NCI-H1694 (cell line): ENCODE results near the gene DPM2.

ENCODE experiments used
- DNase-seq: peaks from one replicate; lab custom pipeline; 2025; lab: John Stamatoyannopoulos, UW

Gene DPM2

DNA sequence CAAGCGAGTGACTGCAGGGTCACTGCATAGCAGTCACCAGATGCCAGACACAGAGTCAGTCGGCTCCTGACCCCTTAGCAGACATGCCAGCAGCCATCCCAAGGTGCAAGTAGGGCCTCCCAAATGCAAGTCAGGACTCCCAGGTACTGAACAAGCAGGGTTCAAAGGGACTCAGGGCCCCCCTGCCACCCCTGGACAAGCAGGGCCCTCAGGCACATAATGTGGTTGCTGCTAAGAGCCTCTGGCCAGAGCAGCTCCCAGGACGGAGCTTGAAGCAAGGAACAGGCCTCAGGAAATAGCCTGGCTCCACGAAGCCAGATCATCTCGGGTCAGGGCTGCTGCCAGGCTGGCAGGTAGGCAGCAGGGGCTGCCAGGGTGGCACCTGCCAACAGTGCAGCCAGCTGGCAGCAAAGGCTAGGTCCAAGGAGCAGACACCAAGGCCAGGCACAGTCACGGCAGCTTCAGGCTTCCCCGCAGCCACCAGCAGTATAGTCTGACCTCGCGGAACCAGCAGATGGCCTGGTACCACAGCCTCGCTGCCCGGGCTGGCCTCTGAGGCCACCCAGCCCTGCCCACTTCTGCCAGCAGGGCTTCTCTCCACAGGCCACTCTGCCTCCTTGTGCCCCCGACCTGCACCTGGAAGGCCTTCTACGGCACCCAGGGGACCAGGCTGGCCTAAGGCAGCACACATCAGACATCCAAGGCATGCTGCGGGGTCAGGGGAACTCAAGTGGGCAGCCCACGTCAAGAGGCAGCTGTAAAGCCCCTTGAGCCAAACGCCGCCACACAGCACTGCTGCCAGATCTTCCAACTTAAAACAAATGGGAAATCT is 35.7 kb upstream of the DPM2 start:
- DNase-seq, result no peak

DNA sequence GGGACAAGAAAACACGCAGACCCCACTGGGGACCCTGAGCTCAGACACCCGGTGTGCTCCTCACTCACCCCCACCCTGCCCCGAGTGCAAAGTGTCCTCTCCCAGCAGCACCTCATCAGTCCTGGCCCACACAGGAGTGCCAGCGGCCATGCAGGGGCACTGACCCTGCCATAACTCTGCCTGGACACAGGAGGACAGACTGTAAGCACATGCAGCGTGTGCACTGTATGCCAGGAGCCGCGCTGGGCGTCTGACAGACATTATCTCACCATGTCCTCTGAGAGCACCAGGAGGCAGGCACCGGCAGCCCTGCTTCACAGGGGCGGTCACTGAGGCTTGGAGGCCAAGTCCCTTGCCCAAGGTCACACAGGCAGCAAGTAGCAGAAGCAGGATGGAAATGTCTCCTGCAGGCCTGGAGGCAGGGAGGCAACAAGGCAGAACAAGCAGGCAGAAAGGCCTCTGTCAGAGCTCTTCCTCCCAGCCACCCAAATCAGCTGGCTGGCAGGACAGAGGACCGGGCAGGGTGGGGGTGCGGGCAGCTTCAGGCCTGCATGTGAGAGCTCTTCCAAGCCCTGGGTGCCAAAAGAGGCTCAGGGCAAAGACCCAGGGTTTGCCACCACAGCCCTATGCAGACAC is 34.7 kb upstream of the DPM2 start:
- no peak for DNase-seq

DNA sequence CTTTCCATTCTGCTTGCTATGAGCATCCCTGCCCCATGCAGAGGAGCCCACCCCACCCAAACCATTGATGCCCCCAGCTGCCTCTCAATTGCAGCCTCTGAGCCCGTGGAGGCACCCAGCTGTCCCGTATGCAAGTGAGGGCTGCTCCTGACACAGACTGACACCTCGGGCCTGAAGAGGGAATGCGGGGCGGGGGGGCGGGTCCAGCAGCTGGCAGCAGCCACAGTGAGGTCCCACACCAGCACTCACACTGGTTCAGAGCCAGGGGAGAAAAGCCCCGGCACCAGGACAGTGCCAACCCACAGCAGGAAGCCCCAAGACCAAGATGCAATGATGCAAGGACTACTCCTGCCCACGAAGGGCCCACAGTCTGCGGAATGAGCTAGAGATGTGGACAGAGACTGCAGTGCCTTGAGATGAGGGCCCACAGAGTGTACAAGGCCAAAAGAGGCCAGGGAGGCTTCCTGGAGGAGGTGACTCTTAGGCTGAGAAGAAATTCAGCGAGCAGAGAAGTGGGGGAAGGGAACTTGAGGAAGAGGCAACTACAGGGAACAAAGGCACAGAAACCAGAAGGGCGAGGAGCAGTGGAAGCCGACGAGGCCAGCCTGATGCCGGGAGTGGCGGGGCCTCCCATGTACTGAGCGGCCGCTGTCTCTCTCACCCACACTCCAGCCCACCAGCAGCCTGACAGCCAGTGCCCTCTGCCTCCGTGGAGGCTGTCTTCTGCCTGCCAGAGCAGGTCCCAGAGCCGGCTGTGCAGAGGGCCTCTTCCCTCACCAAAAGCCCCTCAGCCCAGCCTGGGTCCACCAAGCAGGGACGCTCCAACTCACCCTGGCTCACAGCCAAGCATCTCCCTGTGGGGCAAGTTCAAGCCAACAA is 33.9 kb upstream of the DPM2 start:
- DNase-seq, result no peak

DNA sequence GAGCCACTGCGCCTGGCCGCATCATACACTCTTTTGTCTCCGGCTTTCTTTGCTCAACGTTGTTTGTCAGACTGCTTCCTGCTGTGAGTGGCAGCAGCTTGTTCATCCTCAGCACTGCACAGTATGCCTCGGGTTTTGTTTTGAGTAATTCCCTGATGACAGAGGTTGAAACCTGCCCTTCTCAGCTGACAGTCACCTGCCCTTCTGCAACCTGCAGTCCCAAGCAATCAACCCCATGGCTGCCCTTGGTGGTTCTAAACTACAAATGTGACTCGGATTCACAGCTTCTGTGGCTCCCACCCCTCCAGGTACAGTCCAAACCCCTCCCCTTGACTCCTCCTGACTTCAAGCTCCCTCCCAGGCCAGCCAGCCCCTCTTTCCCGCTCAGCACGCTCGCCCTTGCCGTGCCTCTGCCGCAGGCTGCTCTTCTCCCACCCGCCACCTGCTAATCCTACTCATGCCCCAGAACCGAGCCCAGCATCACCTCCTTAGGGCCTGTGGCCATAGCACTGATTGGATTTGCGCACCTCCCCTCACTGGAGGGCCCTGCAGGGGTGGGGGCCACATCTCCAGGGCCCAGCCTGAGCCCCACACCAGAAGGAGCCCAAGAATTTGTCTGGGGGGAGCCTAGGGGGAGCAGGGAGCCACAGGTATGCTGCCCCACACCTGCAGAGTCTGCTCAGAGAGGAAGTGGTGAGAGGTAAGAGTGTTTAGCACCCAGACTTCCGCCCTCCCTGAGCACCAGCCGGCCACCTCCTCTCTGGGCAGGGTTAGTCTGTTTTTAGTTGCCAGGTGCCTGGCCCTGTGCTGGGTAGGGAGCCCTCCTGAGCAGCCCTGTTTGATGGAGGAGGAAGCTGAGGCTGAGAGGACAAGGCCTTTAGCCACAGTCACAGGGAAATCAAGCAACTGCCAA is 33.0 kb upstream of the DPM2 start:
- peak; percentile 28 for DNase-seq

GRCh38 chr9:127968700-127969383 is 31.2 kb upstream of the DPM2 start:
- no peak for DNase-seq

DNA sequence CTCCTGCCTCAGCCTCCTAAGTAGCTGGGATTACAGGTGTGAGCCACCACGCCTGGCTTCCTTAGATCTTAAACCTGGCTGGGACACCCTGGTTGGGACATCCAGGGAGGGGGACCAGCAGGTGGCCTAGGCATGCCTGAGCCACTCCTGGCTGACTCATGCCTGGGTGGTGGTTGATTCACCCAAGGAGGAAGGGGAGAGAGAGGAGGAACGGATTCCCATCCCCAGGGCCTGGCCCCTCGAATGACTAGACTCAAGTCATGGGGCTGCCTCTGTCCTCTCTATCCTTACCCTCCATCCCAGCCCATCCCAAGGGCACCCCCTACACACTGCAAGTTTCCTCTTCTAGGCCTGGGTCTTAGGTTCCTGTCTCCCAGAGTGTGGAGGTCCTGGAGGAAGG is 30.4 kb upstream of the DPM2 start:
- no peak for DNase-seq

DNA sequence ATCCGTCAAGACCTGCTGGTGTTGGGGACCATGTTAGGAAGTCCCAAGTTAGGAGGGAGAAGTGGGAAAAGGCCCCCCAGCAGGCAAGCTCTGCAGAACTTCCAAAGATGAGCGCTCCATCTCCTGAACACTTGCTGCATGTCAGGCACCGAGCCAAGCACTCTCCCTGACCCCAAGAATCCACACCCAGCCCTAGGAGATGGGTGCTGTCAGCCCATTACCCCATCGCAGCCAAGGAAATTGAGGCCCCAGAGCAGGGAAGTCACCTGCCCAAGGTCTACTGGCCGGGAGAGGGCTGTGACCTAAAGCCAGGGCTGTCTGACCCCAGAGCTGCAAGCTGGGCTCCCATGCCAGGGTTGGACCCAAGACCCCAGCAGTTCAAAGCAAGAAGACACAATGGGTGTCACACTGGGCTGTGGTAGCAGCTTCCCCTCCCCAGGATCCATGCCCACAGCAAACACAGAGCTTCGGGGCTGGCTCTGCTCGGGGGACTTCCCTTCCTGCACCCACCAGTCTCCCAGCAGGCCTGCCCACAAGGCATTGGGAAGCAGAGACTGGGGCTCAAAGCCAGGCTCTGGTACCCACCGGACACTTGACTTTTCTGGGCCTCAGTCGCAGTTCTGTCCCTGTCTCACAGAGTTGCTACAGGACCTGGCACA is 29.6 kb upstream of the DPM2 start:
- DNase-seq, result no peak

- no peak for DNase-seq
Observed at GRCh38 chr9:127966416-127967150, 28.9 kb upstream of the DPM2 start.

- no peak for DNase-seq
Observed at GRCh38 chr9:127965953-127966352, 28.3 kb upstream of the DPM2 start.

- DNase-seq, result no peak
Observed at GRCh38 chr9:127963359-127964064, 25.9 kb upstream of the DPM2 start.

DNA sequence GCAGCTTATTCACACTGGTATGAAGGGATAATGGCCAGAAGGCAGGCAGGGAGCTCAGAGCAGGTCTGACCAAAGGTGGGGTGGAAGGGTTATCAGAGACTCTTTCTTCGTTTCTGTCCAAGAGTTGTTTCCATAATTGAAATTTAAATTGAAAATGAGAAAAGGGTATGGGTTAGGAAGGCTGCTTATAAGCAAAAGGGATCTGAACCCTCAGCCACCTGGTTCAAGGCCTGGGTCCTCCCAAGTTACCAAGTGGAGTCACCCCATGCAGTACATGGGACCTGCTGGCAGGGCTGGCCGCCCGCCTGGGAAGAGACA is 25.3 kb upstream of the DPM2 start:
- no peak for DNase-seq

DNA sequence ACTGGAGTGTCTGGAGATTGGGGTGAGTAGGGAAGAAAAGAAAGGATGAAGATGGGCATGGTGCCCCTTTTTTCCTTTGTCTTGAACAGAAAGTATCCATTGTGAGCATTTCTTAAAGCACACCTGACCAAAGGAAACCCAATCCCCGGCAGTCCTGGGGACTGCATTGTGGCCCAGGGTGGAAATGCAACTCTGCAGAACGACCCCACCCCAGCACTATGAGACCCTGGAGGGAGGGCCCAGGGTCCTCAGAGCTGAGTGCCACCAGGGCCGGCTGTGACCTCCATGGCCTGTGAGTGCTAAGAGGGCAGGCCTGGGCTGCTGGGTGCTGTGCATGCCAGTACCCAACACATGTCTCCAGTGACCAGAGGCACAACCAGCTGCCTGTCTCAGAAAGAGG is 24.6 kb upstream of the DPM2 start:
- DNase-seq, result no peak

- no peak for DNase-seq
Observed at GRCh38 chr9:127961613-127962155, 24.0 kb upstream of the DPM2 start.

GRCh38 chr9:127961155-127961490 is 23.5 kb upstream of the DPM2 start:
- no peak for DNase-seq

DNA sequence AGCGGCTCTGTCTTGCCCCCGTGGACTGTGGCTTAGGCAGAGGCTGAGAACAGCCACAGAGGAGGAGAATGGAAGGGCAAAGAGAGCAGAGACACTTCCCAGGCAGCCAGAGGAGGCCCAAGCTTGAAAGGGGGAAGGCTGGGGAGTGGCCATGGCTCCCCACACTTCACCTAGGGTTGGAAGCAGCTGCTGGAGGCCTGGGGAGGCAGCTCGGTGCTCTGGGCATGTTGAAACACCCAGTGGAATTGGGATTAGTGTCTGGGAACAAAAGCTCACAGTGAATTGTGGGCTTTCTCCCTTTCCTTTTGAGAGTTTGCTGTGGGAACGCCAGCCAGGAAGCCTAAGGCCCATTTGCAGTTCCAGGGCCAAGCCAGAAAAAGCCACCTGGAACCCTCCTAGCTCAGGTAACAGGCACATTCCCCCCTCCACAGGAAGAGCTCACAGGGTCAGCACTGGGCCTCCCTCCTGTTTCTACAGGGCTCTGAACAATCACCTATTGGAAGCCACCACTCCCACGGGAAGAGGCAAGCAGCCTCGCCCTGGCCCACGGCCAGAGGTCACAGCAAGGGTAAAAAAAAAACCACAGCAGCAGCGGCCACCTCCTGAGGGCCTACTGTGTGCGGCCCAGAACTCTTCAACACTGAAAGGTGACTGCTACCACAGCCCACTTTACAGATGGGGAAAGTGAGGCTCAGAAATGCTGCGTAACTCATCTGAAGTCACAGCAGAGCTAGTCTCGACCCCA is 22.9 kb upstream of the DPM2 start:
- DNase-seq, result no peak

GRCh38 chr9:127959841-127960409 is 22.3 kb upstream of the DPM2 start:
- no peak for DNase-seq

GRCh38 chr9:127959398-127959797 is 21.7 kb upstream of the DPM2 start:
- DNase-seq, result no peak

- DNase-seq, result no peak
Observed at GRCh38 chr9:127958728-127959127, 21.1 kb upstream of the DPM2 start.
